HG03520 (cell line): ENCODE measurements around the gene NAA10.

ENCODE experiments used
- ATAC-seq: cut with Tn5 transposase; IDR thresholded peaks from one replicate; pipeline ENCODE4 v1.9.1; 2021; ENCODE audit warnings: mild to moderate bottlenecking, moderate library complexity; ENCODE audit not compliant: unreplicated experiment

NAA10 gene

GRCh38 chrX:153930011-153930910, 4.6 kb downstream of the NAA10 start:
- ATAC-seq, result no peak

- ATAC-seq, result no peak
These were observed 5.3 kb downstream of the NAA10 start for GRCh38 chrX:153929576-153929975.

DNA sequence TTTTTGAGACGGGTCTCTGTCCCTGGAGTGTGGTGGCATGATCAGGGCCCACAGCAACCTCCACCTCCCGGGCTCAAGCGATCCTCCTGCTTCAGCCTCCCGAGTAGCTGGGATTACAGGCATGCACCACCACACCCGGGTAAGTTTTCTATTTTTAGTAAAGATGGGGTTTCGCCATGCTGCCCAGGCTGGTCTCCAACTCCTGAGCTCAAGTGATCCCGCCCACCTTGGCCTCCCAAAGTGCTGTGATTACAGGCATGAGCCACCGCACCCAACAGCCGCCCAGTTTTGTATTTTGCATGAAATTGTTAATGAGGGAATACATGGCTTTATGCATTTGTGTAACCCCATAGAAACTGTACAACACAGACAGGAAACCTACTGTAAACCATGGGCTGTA, 6.0 kb downstream of the NAA10 start:
- ATAC-seq, result no peak

DNA sequence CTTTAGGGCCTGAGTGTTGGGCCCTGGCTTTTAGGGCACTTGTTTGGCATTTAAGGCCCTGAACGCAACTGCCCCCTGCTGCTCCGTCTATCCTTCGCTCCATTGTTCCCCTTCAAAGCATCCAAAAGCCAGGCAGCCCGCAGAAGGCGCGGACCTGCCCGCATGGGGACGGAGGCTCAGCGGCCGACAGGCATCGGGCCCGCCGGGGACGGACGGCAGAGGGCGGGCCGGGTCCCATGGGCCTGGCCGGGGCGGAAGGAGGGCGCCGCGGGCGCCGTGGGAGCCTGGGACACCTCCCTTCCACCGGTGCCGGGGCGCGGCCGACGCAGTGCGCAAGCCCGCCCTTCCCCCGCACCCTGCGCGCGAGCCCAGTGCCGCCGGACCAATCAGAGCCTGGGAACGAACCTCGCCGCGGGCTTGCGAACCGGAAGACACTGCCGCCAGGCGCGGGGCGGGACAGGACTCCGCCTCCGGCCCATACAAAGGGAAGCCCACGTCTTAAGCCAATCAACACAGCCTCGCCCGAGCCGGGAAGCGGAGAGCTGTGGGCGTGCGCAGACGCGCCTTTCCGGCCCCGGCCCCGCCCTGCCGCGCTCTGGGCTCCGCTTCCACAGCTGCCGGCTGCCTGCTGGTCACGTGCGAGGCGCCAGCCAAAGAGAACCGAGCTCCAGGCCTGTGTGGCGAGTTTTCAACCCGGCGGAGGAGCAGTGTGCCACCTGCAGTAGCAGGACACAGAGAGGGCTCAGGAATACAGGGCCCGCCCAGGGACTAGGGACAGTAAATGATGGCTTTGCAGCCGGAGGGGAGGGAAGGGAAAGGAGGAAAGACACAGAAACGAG, 6.7 kb downstream of the NAA10 start:
- peak; percentile 82 for ATAC-seq

DNA sequence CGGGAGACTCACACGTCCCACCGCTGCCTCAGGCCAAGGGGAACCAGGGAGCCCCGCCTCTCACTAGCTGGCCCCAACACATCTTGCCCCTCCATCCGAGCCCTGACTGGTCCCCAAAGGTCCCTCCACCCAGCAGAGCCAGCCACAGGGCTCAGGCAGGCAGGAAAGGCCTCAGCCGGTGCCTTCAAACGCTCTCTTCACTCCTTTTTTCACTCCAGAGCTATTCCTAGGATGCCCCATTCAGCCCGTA, 7.2 kb downstream of the NAA10 start:
- ATAC-seq, result no peak

DNA sequence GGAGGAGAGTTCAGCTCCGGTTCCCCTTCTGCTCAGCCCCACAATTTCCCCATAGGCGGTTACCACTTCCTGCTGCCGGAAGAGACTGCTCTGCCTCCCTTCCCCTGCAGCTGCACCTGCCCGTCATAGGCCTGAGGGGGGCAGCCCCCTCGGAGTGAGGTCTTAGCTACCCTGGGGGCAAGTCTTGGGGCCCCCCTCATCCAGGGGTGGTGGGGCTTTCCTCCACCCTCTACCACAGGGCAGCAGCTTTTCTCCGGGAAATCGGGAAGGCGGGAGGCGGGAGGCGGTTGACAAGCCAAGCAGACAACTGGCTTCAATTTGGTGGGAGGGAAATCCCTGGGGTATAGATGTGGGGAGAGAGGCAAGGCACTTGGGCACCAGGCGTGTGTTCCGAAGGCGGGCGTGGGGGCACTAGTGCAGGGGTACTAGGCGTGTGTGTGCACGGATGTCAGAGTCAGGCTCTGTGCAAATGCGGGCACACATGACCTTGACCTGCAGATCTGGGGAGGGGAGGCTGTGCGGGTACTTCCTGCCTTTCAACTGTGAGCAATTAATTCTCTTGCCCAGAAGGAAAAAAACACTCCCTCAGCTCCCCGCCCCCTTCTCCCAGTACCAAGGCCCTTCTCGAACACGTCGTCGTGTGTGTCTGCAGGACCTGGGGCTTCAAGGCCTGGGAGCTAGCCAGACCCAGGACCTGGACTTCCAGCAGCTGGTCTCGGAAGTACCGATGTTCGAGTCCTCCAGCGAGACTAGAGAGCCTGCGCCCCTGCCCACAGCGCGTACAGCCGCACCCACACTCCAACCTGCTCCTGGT, 7.8 kb downstream of the NAA10 start:
- peak; percentile 36 for ATAC-seq

- no peak for ATAC-seq
These were observed 8.3 kb downstream of the NAA10 start for GRCh38 chrX:153926552-153926857.

DNA sequence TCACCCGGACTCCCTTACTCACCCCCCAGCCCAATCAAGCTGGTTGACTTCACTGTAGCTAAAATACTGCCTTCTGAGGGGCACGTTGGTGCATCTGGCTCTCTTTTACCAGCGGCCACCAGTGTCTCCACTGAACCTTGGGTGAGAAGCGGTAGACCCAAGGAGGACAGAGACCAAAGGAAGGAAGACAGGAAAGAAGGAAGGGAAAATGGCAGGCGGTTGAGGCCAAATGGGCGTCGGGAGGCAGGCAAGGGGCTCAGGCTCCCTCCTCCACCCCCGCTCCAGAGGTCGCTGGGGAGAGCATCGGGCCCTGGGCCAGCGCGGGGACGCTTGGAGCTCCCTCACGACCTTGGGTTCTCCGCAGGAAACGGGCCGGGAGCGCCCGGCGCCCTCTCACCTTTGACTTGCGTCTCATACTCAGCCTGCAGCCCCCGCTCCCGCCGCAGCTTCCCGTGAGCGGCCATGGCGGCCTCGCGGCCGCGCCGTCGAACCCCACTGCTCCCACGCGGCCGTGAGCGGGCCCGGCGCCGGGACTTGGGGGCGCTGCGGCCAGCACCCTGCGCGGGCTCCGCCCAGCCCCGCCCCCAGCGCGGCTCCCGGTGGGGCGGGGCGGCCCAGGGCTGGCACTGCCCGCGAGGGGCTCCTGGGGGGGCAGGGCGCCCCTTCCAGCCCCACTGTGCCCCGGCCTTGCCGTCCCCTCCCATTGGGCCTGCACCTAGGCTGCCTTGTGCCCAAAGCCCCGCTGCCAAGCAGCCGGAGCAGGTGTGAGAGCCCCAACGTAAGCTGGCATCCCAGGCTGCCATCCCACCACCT, 8.9 kb downstream of the NAA10 start, which contains the start of gene ARHGAP4:
Gene ARHGAP4 (minus strand): TSS at position 526 of the 813 bp plus-strand sequence. CDS start 62 bp downstream, at position 464.
- no peak for ATAC-seq

DNA sequence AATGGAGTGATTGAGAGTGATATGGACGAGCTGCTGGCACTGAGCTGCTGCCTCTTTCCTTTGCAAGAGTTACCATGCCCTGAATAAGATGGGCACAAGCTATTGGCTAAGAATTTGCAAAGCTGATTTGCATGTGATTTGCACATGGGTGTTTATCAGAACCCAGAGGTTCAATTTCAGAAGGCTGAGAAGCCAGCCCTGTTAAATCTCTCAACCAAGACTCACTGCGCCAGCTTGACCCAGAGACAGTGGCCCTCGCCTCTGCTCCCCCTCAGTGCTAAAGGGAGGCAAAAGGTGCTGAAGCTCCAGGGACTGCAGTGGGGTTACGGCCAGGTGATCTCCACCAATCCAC, 9.5 kb downstream of the NAA10 start:
- no peak for ATAC-seq

- no peak for ATAC-seq
These were observed 10.5 kb downstream of the NAA10 start for GRCh38 chrX:153924149-153924861.

GRCh38 chrX:153922932-153923857, 11.6 kb downstream of the NAA10 start:
- ATAC-seq, result no peak

- ATAC-seq, result no peak
These were observed 13.1 kb downstream of the NAA10 start for GRCh38 chrX:153921511-153922446.

DNA sequence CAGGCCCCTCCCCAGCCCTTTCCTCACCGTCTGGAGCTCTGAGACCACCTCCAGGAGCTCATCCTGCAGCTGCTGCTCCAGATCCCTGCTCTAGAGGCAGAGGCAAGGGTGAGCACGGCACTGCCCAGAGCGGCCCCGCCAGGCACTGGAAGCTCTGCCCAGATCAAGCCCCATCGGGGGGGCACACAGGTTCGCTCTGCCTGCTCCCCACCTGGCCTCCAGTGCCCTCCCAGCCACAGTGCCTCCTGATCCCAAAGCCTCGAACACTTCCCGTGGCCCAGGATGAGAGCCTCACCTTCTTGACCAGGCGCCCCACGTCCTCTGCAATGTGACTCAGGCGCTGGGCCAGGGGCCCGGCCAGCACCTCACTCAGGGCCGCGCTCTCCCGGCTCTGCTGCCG, 13.8 kb downstream of the NAA10 start:
- no peak for ATAC-seq

- ATAC-seq, result no peak
These were observed 14.3 kb downstream of the NAA10 start for GRCh38 chrX:153920546-153920945.

- ATAC-seq, result no peak
These were observed 15.6 kb downstream of the NAA10 start for GRCh38 chrX:153919281-153919680.

DNA sequence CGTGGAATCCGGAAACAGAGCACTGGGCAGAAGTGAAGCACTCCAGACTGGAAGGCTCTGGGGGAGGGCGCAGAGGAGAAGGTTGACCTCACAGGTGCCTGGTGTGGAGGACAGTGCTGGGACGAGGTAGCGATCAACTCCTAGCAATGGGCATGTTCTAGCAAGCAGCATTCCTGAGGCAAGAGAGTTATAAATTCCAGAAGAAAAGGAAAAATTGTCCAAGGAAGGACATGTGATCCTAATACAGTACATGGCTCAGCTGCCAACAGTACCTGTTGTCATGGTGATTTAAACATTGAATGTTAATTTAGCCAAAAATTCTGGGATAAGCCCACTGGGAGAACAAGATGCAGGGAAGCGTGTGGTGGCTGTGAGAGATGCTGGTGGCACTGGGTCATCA, 17.0 kb downstream of the NAA10 start:
- ATAC-seq, result no peak

GRCh38 chrX:153913701-153914100, 21.1 kb downstream of the NAA10 start:
- no peak for ATAC-seq

- no peak for ATAC-seq
These were observed 21.6 kb downstream of the NAA10 start for GRCh38 chrX:153913211-153913610.
